Endothelial cell of umbilical vein (primary cell): Measurements from ENCODE around the gene NUMBL.

Source experiments
- POLR2A ChIP-seq: IDR thresholded peaks from 2 replicates; pipeline ENCODE4 v1.6.1; 2012; ENCODE audit warnings: low read depth, mild to moderate bottlenecking, control low read depth, low read length
- TF ChIP-seq, protein P1 (sequence below), 2 donors: IDR thresholded peaks; 1 replicate in 1 of 2; 2 replicates in 1 of 2; pipeline ENCODE4 v1.5.1; 2011; ENCODE audit warnings: low read length in 2 of 2, mild to moderate bottlenecking in 2 of 2, moderate library complexity in 2 of 2, control low read depth in 1 of 2, inconsistent platforms in 1 of 2, low read depth in 1 of 2; ENCODE audit not compliant: insufficient read depth in 1 of 2; ENCODE audit errors: extremely low read depth in 1 of 2
- TF ChIP-seq, protein P2 (sequence below): IDR thresholded peaks from 2 replicates; pipeline ENCODE4 v1.6.1; 2011; ENCODE audit not compliant: insufficient read depth, insufficient read length

DNA sequence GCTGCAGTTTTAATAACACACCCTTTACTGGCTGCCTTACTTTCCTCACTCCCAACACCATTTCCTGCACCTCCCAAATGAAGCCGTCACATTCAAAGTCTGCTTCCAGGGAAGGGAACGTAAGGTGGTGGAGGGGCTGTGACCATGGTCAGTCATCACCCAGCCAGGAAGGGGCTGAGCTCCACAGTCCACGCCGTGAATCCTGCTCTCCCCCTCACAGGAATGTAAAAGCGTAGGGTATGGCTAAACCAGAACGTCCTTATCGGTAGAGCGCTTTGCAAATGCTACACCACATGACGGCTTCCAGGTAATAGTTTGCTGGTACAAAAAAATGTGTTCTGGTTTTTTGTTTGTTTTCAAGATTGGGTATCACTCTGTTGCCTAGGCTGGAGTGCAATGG lies 7.0 kb downstream of the NUMBL start:
- TF ChIP-seq, protein P1, sequence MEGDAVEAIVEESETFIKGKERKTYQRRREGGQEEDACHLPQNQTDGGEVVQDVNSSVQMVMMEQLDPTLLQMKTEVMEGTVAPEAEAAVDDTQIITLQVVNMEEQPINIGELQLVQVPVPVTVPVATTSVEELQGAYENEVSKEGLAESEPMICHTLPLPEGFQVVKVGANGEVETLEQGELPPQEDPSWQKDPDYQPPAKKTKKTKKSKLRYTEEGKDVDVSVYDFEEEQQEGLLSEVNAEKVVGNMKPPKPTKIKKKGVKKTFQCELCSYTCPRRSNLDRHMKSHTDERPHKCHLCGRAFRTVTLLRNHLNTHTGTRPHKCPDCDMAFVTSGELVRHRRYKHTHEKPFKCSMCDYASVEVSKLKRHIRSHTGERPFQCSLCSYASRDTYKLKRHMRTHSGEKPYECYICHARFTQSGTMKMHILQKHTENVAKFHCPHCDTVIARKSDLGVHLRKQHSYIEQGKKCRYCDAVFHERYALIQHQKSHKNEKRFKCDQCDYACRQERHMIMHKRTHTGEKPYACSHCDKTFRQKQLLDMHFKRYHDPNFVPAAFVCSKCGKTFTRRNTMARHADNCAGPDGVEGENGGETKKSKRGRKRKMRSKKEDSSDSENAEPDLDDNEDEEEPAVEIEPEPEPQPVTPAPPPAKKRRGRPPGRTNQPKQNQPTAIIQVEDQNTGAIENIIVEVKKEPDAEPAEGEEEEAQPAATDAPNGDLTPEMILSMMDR (IDR thresholded peaks at IDR 0.05; ENCODE audit: extremely low read depth in 1 of 2, insufficient read depth in 1 of 2, low read depth in 1 of 2, low read length in 2 of 2), result no peak
- TF ChIP-seq POLR2A, result no peak
- TF ChIP-seq, protein P2, sequence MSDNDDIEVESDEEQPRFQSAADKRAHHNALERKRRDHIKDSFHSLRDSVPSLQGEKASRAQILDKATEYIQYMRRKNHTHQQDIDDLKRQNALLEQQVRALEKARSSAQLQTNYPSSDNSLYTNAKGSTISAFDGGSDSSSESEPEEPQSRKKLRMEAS, result no peak
